T-helper 1 cell treated with Interleukin-12 subunit alpha and Interleukin-12 subunit beta and Interleukin-4 antibody, amounts not matched to agents 30 μg/mL and 1 μg/mL, for 36 hours (primary cell): ENCODE measurements around the gene FUT9.
"Not testable (repeated sequence)": the region's sequence is repeated elsewhere in the genome, so short reads cannot be mapped to it uniquely, and the experiment has no call there.

Experiments used
- H3K27ac Mint-ChIP-seq: one replicate; pipeline ENCODE4 v1.8.0; 2021; ENCODE audit warnings: mild to moderate bottlenecking, mixed read lengths
- H3K27me3 Mint-ChIP-seq: one replicate; pipeline ENCODE4 v1.8.0; 2021; ENCODE audit warnings: low read depth, mixed read lengths
- H3K36me3 Mint-ChIP-seq: one replicate; pipeline ENCODE4 v1.8.0; 2021; ENCODE audit warnings: low read depth, mixed read lengths
- H3K4me1 Mint-ChIP-seq: one replicate; pipeline ENCODE4 v1.8.0; 2021; ENCODE audit warnings: low read depth, mixed read lengths
- H3K4me3 Mint-ChIP-seq: one replicate; pipeline ENCODE4 v1.8.0; 2021; ENCODE audit warnings: mild to moderate bottlenecking, moderate library complexity, mixed read lengths
- H3K9me3 Mint-ChIP-seq: one replicate; pipeline ENCODE4 v1.8.0; 2021; ENCODE audit warnings: mixed read lengths

FUT9 gene

GRCh38 chr6:96237638-96238347 lies 222.0 kb downstream of the FUT9 start:
- Mint-ChIP-seq H3K4me1 (no peaks in the 10 kb centered on the region), H3K27me3 (no peaks in the 10 kb centered on the region), H3K9me3 (no peaks in the 10 kb centered on the region), H3K27ac (no peak overlapping the region), H3K4me3 (no peak overlapping the region), H3K36me3 (no peaks in the 10 kb centered on the region)

GRCh38 chr6:96246563-96246962 lies 230.8 kb downstream of the FUT9 start:
- no peaks in the 10 kb centered on the region for H3K36me3 Mint-ChIP-seq
- no peak overlapping the region for H3K4me3 Mint-ChIP-seq
- no peaks in the 10 kb centered on the region for H3K9me3 Mint-ChIP-seq
- H3K27me3 Mint-ChIP-seq: no peaks in the 10 kb centered on the region
- no peaks in the 10 kb centered on the region for H3K4me1 Mint-ChIP-seq
- H3K27ac Mint-ChIP-seq: no peak overlapping the region

GRCh38 chr6:96249755-96250154 lies 234.0 kb downstream of the FUT9 start:
- Mint-ChIP-seq H3K27me3 (no peaks in the 10 kb centered on the region), H3K27ac (no peak overlapping the region), H3K4me3 (no peak overlapping the region), H3K9me3 (no peaks in the 10 kb centered on the region), H3K4me1 (no peaks in the 10 kb centered on the region), H3K36me3 (no peaks in the 10 kb centered on the region)

DNA sequence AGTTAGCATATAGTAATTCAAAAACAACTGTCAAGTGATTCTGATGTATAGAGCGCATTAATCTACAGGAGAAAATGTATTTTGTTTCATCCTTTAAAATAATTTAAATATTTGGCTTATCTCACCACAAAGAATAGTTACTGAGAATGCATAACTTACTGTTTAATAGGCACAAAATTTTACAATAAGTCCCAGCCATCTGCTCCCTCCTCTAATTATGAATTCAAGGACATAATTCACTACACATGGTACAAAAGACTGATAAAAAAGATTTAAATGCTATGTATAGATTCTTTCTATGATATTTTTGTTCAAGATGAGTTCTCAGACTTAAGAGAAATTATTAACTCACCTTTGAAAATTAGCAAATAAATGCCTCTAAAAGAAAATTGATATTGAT lies 242.0 kb downstream of the FUT9 start:
- Mint-ChIP-seq H3K4me3 (no peak overlapping the region), H3K36me3 (no peaks in the 10 kb centered on the region), H3K4me1 (no peaks in the 10 kb centered on the region), H3K27ac (no peak overlapping the region), H3K27me3 (no peaks in the 10 kb centered on the region), H3K9me3 (no peaks in the 10 kb centered on the region)

GRCh38 chr6:96260787-96261430 lies 245.1 kb downstream of the FUT9 start:
- not testable (repeated sequence) for H3K9me3 Mint-ChIP-seq, H3K27me3 Mint-ChIP-seq, H3K4me3 Mint-ChIP-seq, H3K27ac Mint-ChIP-seq, H3K4me1 Mint-ChIP-seq, H3K36me3 Mint-ChIP-seq
